Amniotic stem cell (primary cell): Measurements from ENCODE around the gene YBX3.
"Not testable (repeated sequence)": the region's sequence is repeated elsewhere in the genome, so short reads cannot be mapped to it uniquely, and the experiment has no call there.

Source experiments
- DNase-seq: peaks from one replicate; lab custom pipeline; 2025; lab: John Stamatoyannopoulos, UW

YBX3 gene

DNA sequence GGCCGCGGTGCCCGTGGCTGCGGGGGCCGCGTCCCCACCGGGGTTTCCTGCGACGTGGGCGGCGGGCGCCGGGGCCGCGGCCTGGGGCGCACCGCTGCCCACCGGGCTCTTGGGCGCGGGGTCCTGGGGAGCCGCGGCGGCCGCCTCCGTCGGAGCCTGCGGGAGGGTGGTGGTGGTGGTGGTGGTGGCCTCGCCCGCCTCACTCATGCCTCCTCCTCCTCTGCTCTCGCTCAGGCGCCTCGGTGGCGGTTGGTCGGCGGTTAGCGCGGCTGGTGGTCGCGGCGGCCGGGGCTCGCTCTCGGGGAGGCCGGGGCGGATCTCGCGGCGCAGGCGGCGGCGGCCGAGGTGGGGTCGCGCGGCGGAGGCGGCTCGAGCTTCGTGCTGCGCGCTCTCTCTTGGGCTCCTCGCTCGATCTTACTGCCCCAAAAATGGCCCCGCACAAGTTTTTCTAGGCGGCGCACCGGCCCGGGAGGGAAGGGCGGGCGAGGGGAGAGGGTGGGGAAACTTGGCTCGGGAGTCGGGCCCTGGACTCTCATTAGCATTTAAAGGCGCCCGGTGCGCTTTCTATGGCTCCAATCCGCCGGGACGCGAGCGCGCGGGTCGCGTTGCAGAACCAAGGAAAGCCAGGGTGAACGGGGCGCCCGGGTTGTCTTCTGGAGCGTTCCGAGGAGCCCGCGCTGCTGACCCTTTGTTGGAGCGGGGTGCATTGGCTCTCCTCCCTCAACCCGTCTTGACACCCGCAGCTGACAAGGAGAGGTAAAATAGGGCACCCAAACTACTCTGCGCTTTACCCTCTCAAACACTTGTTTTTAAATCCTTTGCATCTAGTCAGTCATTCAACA is at the start of gene YBX3:
TSS of gene YBX3 (minus strand) at position 419 of the 842 bp plus-strand sequence. CDS start at position 207, 212 bp downstream.
- peak; percentile 37 for DNase-seq

DNA sequence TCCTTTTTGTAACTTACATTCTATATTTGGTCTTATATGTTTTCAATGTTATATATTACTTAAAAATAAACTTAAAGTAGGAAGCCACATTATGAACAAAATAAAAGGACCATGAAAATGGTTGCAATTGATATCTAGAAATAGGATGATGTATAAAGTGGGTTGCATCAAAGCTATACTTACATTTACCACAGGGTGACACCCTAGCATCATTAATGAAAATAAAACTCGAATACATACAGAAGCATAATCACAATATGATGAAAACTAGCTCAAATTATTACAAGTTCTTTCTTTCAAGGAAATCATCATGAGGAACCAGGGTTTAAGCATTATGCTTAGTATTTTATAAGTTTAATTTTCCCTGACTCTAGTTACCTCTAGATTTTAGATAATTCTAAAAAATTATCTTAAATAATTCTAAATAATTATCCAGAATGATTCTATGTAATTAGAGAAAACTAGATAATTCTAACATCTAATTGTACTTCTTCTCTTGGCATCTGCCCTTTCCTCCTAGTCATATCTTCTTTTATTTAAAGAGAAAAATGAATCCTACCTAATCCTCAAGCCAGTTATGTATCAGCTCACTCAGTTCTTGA is 48.1 kb upstream of the YBX3 start:
- DNase-seq: no peak

DNA sequence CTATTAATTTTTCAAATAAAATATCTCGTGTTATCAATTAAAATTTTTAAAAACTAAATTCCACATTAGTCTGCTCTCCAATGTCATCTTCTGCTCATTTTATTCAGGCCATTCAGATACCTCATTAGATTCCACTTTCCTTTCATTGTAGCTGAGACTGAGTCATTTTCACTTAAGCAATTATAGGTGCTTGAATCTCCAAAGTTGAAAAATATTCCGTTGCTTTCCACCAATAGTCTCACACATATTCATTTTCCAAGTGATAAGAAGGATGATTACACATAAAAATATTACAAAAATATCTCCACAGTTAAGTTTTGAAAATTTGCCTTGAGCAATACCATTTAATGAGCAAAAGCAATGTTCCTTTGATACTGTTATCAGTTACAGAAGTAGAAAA is 36.5 kb upstream of the YBX3 start:
- DNase-seq: no peak

DNA sequence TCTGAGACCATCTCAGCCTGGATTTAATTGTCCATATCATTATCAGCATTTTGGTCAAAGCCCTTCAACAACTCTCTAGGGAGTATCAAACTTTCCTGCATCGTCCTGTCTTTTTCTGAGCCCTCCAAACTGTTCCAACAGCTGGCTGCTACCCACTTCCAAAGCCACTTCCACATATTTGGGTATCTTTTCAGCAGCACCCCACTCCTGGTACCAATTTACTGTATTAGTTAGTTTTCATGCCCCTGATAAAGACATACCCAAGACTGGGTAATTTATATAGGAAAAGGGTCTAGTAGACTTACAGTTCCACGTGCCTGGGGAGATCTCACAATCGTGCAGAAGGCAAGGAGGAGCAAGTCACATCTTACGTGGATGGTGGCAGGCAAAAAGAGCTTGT is 33.1 kb upstream of the YBX3 start:
- no peak for DNase-seq

DNA sequence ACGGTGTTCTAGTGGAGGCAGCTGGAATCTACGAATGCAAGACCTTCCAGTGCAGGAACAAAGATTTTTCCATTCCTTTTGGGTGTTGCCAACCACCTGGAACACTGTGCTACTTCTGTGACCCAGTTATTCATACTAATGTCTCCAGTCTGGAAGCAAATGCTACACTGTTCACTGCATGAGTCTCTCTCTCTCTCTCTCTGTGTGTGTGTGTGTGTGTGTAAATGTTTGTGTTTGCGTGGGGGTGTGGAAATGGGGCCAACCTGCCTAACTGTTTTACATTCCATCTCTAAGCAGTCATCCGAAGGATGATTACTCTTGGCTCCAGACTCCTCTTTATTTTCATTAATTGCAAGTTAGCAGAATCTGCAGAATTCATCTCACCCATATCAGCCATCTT is 29.9 kb upstream of the YBX3 start:
- no peak for DNase-seq

DNA sequence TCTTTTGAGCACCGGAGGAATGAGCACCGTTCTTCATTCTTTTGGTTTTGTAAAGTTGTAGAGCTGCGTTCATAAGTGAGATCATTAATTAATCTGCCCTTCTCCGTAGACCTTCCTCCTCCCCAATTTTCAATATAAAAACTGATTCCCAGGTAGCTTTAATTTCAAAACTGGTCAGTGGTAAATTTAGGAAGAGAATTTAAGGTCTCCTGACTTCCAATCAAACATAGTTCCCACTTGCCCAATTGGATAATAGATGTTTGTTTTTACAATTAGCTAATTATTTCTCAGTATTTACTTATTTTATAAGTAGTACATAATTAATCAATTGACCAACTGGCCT is 27.2 kb upstream of the YBX3 start:
- no peak for DNase-seq

DNA sequence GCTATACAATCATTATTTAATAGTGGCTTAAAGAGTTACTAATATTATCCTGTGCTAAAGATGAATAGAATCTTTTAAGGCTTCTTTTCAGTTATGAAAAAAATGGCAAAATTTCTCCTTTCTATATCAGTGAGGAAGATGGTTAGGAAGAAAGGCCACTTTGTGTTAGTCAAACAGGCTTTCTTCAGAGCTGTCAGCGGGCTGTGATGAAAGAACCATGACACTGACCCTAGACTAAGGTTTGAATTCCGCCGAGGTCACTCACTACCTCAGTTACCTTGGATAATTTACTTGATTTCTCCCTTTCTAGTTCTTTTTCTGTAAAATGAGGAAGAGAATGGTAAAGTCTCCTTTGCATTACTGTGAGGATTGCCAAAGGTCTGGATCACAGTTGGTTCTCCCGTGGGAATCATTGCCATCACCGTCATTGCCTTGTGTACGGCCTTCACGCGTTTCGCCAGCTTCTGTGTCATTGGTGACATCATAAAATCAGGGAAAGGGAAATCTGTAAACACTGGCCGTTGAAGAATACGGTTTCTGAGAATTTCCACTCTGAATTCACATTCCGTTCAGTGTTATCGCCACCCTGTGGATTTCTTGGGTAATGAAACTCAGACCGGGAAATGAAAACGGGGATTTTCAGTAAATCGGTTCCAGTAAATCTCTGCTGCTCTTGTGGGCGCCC is 26.7 kb upstream of the YBX3 start:
- peak; percentile 78 for DNase-seq

DNA sequence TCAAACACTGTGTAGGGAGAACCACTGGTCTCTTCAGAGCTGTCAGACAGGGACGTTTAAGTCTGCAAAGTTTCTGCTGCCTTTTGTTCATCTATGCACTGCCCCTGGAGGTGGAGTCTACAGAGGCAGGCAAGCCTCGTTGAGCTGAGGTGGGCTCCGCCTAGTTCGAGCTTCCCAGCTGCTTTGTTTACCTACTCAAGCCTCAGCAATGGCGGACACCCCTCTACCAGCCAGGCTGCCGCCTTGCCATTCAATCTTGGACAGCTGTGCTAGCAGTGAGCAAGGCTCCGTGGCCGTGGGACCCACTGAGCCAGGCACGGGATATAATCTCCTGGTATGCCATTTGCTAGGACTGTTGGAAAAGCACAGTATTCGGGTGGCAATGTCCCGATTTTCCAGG is 24.6 kb upstream of the YBX3 start:
- no peak for DNase-seq

DNA sequence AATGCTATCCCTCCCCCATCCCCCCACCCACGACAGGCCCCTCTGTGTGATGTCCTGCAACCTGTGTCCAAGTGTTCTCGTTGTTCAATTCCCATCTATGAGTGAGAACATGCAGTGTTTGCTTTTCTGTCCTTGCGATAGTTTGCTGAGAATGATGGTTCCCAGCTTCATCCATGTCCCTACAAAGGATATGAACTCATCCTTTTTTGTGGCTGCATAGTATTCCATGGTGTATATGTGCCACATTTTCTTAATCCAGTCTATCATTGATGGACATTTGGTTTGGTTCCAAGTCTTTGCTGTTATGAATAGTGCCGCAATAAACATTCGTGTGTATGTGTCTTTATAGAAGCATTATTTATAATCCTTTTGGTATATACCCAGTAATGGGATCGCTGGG is 20.3 kb upstream of the YBX3 start:
- not testable (repeated sequence) for DNase-seq

DNA sequence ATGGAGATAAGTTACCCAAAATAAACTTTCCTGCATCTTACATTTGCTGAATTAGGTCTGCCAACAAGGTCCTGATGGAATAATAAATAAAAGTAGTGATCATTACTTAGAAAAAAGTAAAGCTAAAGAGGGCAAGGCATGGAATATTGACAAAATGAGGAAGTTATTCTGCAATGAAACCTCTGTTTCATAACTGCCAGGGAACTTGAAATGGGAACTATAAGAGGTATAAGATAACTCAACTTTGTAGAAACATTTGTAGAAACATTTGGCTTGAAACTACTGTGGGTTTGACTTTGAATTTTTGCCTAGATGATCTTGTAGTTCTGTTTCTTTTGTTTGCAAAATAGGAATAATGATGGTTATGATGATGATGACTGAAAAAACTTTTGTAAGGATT is 18.7 kb upstream of the YBX3 start:
- DNase-seq: no peak

DNA sequence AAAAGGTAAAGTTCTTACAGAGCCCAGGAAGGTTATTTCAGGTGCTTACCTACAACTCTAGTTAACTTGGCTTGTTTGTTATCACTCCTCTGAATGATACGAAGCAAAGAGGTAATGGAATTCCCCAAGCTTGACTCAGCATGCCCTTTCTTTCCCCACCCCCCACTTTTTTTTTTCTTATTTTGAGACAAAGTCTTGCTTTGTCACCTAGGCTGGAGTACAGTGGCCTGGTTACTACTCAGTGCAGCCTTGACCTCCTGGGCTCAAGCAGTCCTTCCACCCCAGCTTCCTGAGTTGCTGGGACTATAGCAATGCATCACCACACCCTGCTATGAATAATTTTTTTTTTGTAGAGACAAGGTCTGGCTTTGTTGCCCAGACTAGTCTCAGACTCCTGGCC is 17.1 kb upstream of the YBX3 start:
- no peak for DNase-seq

DNA sequence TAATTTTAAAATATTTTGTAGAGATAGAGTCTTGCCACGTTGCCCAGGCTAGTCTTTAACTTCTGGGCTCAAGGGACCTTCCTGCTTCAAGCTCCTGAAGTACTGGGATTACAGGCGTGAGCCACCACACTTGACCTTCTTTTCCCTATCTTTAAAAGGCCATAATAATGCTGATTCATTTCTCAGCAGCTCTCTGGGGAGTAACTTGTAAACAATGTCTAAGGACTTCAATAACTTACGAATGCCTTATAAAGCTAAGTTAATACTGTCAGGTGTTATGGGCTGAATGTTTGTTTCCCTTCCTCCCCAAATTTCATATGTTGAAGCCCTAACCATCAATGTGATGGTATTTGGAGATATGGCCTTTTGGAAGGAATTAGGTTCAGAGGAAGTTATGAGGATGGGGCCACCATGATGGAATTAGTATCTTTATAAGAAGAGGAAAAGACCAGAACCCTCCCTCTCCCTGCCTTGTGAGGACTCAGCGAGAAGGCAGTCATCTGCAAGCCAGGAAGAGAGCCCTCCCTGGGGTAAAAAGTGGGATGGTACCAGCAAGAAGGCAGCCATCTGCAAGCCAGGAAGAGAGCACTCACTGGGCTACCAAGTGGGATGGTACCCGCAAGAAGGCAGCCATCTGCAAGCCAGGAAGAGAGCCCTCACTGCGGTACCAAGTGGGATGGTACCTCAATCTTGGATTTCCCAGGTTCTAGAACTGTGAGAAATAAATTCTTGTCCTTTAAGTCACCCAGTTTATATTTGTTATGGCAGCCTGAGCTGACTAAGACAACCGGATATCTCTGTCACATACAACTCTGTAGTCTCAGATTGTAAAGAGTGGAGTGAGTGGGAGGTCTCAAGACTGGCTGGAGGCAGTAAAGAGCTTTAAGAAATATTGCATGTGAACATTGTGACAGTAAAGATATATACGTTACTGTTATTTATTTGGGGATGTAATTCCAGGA is 16.3 kb upstream of the YBX3 start:
- no peak for DNase-seq

DNA sequence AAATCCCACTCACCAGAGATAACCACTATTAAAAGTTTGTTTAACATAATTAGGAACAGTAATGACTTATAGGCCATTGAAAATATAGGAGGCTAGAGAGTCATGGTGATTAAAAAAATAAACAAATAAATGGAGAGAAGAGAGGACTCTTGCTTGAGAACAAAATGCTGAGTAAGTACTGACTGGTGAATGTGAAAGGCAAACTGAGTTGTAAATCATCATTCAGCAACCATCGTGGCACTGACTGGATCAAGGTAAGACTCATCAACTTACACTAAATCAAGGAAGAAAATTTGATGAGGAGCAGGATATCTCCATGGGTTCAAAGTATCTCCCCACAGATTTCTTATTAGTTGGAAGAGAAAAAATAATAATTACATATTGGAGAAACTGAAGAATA is 14.1 kb upstream of the YBX3 start:
- DNase-seq: no peak

DNA sequence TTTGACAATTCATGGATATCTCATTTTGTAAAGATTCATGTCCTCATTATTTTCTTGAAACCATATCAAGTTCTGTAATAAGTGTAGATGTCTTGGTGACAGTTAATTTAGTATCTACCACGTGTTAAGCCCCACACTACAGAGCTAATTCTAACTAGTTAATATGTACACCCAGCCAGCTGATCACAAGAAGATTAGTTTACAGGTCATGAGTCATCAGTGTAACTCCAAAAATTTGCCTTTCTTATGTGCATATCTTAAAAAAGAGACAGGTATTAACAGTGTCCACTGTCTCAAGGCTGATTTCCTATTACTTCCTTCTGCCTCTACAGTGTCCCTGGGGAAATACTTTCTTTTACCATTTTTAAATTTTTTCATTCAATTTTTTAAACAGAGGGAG is 13.3 kb upstream of the YBX3 start:
- DNase-seq: no peak

DNA sequence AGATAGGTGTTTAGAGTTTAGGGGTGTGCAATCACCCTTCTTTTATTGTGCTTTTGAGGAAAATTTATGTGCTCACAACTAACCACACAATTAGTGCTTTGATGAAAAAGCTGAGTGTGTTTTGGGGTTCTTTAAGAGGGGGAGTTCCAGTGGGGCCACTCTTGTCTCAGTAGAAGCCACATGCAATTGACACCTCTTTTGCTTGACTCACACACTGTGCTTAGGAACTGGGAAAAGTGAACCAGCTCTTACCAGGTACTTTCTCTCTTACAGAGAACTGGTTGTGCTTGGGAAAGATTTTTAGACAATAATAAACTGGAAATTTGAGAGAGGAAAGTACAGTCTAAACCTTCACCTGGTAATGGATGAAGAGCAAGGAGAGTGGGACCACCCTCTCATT is 12.3 kb upstream of the YBX3 start:
- no peak for DNase-seq

DNA sequence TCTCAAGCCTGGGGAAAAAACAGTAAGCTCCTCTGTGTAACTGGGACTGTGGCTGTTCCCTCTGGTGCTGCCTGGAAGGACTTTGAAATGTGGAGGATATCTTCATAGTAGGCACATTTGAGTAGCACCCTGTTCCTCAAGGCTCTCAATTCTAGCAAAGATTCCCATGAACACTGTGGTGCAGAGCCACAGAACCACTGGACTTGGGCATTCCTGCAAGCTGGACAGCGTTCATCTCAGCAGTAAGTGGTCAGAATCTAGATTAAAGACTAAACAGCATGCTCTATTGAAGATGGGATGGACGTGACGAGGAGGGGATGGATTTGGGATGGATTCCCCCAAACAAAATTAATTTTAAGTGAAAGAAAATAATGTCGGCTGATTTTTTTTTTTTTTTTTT is 9.4 kb upstream of the YBX3 start:
- DNase-seq: no peak

DNA sequence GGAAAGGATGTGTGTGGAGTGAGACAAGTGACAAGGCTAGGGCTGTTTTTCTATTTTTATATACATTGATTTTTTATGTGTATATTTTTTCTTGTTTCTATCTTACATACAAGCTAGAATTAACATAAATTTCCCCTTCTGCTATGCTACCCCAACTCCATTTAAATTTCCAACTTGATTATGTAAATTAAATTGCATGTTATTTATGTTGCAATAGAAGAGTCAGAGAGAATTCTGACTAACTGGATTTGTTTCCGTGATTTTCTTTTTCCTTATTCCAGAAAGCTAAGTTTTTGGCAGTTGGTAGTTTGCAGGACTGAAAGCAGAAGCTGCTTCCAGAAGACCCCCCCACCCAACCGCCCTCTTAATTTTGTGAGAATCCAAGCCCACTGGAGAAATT is 8.9 kb upstream of the YBX3 start:
- no peak for DNase-seq

DNA sequence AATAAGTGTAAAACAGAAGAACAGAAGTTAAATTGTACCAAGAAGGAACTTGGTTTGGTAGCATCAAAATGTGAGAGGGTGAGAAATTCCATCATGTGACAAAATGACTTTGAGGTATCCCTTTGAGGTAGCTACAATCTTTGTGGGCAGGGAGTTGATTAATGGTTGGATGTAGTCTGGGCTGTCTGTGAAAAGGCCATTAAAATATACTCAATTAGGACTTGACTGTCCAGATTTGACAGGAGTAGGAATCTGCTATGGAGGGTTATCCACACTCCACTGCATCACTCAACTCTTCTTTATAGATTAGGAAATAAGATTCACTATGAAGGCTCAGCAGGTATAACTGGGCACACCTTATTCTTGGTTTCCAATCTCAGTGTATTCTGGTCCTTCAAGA is 7.4 kb upstream of the YBX3 start:
- no peak for DNase-seq

DNA sequence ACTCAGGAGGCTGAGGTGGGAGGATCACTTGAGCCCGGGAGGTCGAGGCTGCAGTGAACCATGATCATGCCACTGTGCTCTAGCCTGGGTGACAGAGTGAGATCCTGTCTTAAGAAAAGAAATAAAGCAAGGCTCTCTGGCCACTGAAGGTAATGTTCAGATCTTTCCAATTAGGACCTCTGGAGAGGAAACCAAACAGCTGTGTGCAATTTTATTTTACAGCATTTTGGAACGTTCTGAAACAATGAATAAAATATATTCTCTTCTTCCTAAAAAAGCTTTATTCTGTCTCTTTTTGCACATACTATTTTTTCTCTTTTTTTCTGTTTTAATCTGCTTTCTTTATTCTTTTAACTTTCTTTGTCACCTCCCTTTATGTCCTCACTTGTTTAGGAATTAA is 5.0 kb upstream of the YBX3 start:
- no peak for DNase-seq

DNA sequence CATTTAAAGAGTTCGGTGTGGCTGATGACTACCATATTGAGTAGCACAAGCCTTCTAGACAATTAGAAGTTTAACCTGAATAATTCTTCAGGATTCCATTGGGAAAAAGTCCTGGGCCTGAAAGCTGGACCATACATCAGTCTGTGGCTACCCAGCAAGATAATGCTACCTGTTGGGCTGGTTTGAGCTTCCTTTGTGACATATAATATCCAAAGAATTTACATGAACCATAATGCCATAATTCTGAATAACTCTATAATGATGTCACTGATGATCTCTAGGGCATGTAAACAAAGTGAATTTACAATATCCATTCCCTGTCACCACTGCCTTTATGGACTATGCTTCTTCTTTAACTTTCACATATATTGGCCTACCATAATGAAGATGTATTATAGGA is 3.8 kb upstream of the YBX3 start:
- no peak for DNase-seq

DNA sequence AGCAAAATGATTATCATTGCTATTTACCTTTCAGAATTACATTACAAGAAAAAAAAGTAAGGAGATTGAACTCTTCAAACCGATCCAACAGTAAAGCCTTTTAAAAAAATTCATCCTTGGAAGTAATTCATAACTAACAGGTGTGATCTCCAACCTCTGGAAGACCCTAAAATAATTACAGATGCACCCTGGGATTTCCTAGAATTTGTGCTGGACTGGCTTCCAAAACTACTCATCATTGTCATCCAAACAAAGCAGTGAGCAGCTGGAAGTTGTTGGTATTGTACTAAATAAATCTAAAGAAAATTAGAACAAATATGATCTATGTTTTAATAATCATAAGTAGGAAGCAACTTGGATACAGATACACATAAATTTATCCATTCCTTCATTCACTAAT is 1.9 kb upstream of the YBX3 start:
- no peak for DNase-seq

DNA sequence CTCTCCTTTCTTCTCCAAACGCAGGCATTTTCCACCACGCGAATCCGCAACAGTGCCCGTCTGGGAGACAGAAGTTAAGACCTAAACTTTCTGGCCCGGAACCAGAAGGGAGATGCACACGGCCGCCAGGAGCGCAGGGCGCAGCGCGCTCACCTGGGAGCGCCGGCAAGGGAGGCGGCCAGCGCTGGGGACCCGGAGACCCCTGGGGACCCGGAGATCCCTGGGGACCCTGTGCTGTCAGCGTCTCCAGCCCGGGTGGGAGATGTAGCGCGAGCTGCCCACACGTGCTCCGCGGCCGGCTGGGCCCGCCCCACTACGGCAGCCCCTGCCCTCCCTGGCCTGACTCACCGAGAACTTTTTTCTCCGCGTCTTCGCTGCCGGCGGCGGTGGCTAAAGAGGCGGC is 620 bp downstream of the YBX3 start:
- DNase-seq: peak; percentile 43
